Trophoblast cell (in vitro differentiated cells and primary cell): ENCODE measurements around the gene TNFSF9.

ENCODE experiments used
- DNase-seq, 2 donors: peaks; one replicate each; pipeline ENCODE4 v3.0.0-alpha.2; 2016
- H2AFZ ChIP-seq: 2 replicates; pipeline ENCODE4 v1.6.1; 2013; ENCODE audit warnings: low read length, moderate library complexity, mild to moderate bottlenecking; ENCODE audit not compliant: insufficient read depth, poor library complexity
- H2AK5ac ChIP-seq: 2 replicates; pipeline ENCODE4 v1.6.1; 2013; ENCODE audit warnings: mild to moderate bottlenecking, low read length
- H2BK120ac ChIP-seq: 2 replicates; pipeline ENCODE4 v1.6.1; 2013; ENCODE audit warnings: low read length, mild to moderate bottlenecking, moderate library complexity; ENCODE audit not compliant: insufficient read depth, poor library complexity
- H2BK12ac ChIP-seq: 2 replicates; pipeline ENCODE4 v1.6.1; 2013; ENCODE audit warnings: mild to moderate bottlenecking, low read length, moderate library complexity
- H2BK5ac ChIP-seq: 2 replicates; pipeline ENCODE4 v1.6.1; 2013; ENCODE audit warnings: low read length, low read depth, moderate library complexity, mild to moderate bottlenecking; ENCODE audit not compliant: poor library complexity
- H3K14ac ChIP-seq: 2 replicates; pipeline ENCODE4 v1.6.1; 2013; ENCODE audit warnings: mild to moderate bottlenecking, low read length
- H3K18ac ChIP-seq: 2 replicates; pipeline ENCODE4 v1.6.1; 2013; ENCODE audit warnings: mild to moderate bottlenecking, low read length
- H3K23ac ChIP-seq: 2 replicates; pipeline ENCODE4 v1.6.1; 2013; ENCODE audit warnings: low read length
- H3K27ac ChIP-seq: 2 replicates; pipeline ENCODE4 v1.5.1; 2013; ENCODE audit warnings: low read depth, mild to moderate bottlenecking, inconsistent platforms, low read length, moderate library complexity
- H3K27me3 ChIP-seq: 2 replicates; pipeline ENCODE4 v1.6.1; 2013; ENCODE audit warnings: inconsistent platforms, mild to moderate bottlenecking, low read length, moderate library complexity; ENCODE audit not compliant: insufficient read depth
- H3K36me3 ChIP-seq, 2 experiments: 1 replicate in 1 of 2; 2 replicates in 1 of 2; pipeline ENCODE4 v1.6.1; 2013; ENCODE audit warnings: low read length in 2 of 2, mild to moderate bottlenecking in 2 of 2, moderate library complexity in 1 of 2; ENCODE audit not compliant: insufficient read depth in 2 of 2, control insufficient read depth in 1 of 2
- H3K4ac ChIP-seq: 2 replicates; pipeline ENCODE4 v1.6.1; 2013; ENCODE audit warnings: low read depth, mild to moderate bottlenecking, low read length, moderate library complexity
- H3K4me1 ChIP-seq, 2 experiments: 1 replicate in 1 of 2; 2 replicates in 1 of 2; pipeline ENCODE4 v1.6.1; 2013; ENCODE audit warnings: low read length in 2 of 2, mild to moderate bottlenecking in 2 of 2, moderate library complexity in 1 of 2; ENCODE audit not compliant: insufficient read depth in 2 of 2, control insufficient read depth in 1 of 2
- H3K4me2 ChIP-seq: 2 replicates; pipeline ENCODE4 v1.6.1; 2013; ENCODE audit warnings: inconsistent platforms, mild to moderate bottlenecking, low read length, moderate library complexity
- H3K4me3 ChIP-seq: 2 replicates; pipeline ENCODE4 v1.5.1; 2013; ENCODE audit warnings: mild to moderate bottlenecking, low read depth, low read length, inconsistent platforms
- H3K79me1 ChIP-seq: one replicate; pipeline ENCODE4 v1.6.1; 2013; ENCODE audit warnings: low read length
- H3K79me2 ChIP-seq: 2 replicates; pipeline ENCODE4 v1.6.1; 2013; ENCODE audit warnings: low read length, mild to moderate bottlenecking; ENCODE audit not compliant: control insufficient read depth, insufficient read depth, poor library complexity
- H3K9ac ChIP-seq: 2 replicates; pipeline ENCODE4 v1.6.1; 2013; ENCODE audit warnings: mild to moderate bottlenecking, low read length
- H3K9me3 ChIP-seq: 2 replicates; pipeline ENCODE4 v1.6.1; 2013; ENCODE audit warnings: low read depth, mild to moderate bottlenecking, control low read depth, inconsistent platforms, low read length; ENCODE audit not compliant: insufficient read depth
- H4K12ac ChIP-seq: 2 replicates; pipeline ENCODE4 v1.6.1; 2013; ENCODE audit warnings: low read depth, mild to moderate bottlenecking, low read length, moderate library complexity
- H4K8ac ChIP-seq: 2 replicates; pipeline ENCODE4 v1.6.1; 2013; ENCODE audit warnings: low read depth, mild to moderate bottlenecking, low read length, moderate library complexity
- H4K91ac ChIP-seq: one replicate; pipeline ENCODE4 v1.6.1; 2013; ENCODE audit warnings: low read depth, mild to moderate bottlenecking, low read length, moderate library complexity
- WGBS: extraction: QIAGEN DNeasy Blood & Tissue Kit; methylation state at CpG from one replicate; pipeline ENCODE4 v1.1.7; 2013; ENCODE audit warnings: missing lambda C conversion rate; ENCODE audit not compliant: insufficient read length, insufficient coverage; ENCODE audit errors: extremely low coverage; 5-methylcytosine and 5-hydroxymethylcytosine counted together

Gene TNFSF9

GRCh38 chr19:6491802-6492592, 38.8 kb upstream of the TNFSF9 start:
- H3K36me3 ChIP-seq: no peaks in the 10 kb centered on the region
- no peak overlapping the region for H3K27ac ChIP-seq
- H4K91ac ChIP-seq: no peak overlapping the region
- no peak overlapping the region for H3K9ac ChIP-seq
- no peak overlapping the region for H2BK12ac ChIP-seq
- no CpG with 5 or more reads among the region's 4 CpGs for WGBS
- no peak overlapping the region for H2AFZ ChIP-seq
- no peak overlapping the region for H4K8ac ChIP-seq
- H3K79me2 ChIP-seq: no peaks in the 10 kb centered on the region
- H3K4me1 ChIP-seq: no peaks in the 10 kb centered on the region
- H3K79me1 ChIP-seq: no peaks in the 10 kb centered on the region
- no peak overlapping the region for H3K14ac ChIP-seq
- H2AK5ac ChIP-seq: no peak overlapping the region
- H2BK5ac ChIP-seq: no peak overlapping the region
- no peak overlapping the region for H3K4ac ChIP-seq
- H4K12ac ChIP-seq: no peak overlapping the region
- H2BK120ac ChIP-seq: no peak overlapping the region
- no peak overlapping the region for H3K4me2 ChIP-seq
- H3K4me3 ChIP-seq: no peak overlapping the region
- DNase-seq: no peak
- H3K27me3 ChIP-seq: no peaks in the 10 kb centered on the region
- H3K9me3 ChIP-seq: no peaks in the 10 kb centered on the region
- no peak overlapping the region for H3K23ac ChIP-seq
- no peak overlapping the region for H3K18ac ChIP-seq

DNA sequence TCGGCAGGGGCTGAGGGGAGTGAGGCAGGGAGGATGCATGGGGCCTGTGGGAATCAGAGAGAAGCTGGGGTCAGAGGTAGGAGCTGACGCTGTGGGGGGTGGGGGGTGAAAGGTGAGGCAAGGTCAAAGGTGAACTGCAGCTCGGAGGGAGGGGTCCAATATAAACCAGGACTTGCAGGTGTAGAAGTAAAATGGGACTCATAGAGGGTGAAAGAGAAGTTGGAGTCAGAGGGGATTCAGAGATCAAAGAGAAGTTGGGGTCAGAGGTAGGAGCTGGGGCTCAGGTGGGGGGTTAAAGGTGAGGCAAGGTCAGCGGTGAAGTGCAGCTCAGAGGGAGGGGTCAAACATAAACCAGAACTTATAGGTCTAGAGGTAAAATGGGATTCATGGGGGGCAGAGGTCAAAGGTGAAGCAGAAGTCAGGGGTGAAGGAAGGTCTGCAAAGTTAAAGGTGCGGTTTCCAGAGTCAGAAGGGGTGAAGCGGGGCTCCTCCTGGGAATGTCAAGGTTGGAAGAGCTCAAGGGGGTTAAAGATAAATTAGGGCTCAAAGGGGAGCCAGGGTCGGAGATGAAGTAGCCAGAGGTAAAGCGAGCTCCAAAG, 36.3 kb upstream of the TNFSF9 start:
- H3K4me2 ChIP-seq: no peak overlapping the region
- no peak overlapping the region for H3K4ac ChIP-seq
- H4K91ac ChIP-seq: no peak overlapping the region
- H3K18ac ChIP-seq: no peak overlapping the region
- H3K14ac ChIP-seq: no peak overlapping the region
- no peaks in the 10 kb centered on the region for H3K27me3 ChIP-seq
- H3K23ac ChIP-seq: no peak overlapping the region
- H4K12ac ChIP-seq: no peak overlapping the region
- no peaks in the 10 kb centered on the region for H3K79me1 ChIP-seq
- no peak overlapping the region for H2BK120ac ChIP-seq
- no peak overlapping the region for H3K4me3 ChIP-seq
- no peak overlapping the region for H2AK5ac ChIP-seq
- no peak overlapping the region for H2AFZ ChIP-seq
- no peak overlapping the region for H4K8ac ChIP-seq
- no peaks in the 10 kb centered on the region for H3K4me1 ChIP-seq
- no peaks in the 10 kb centered on the region for H3K79me2 ChIP-seq
- DNase-seq: no peak
- H3K27ac ChIP-seq: no peak overlapping the region
- H2BK12ac ChIP-seq: no peak overlapping the region
- H2BK5ac ChIP-seq: no peak overlapping the region
- H3K9ac ChIP-seq: no peak overlapping the region
- no CpG with 5 or more reads among the region's 8 CpGs for WGBS
- H3K9me3 ChIP-seq: no peaks in the 10 kb centered on the region
- H3K36me3 ChIP-seq: no peaks in the 10 kb centered on the region

GRCh38 chr19:6495947-6496346, 34.9 kb upstream of the TNFSF9 start:
- Histone ChIP-seq H3K79me2 (no peaks in the 10 kb centered on the region), H3K23ac (no peak overlapping the region), H2AFZ (no peak overlapping the region), H3K18ac (no peak overlapping the region), H3K4ac (no peak overlapping the region), H3K9ac (no peak overlapping the region), H2BK120ac (no peak overlapping the region), H2AK5ac (no peak overlapping the region), H2BK12ac (no peak overlapping the region), H4K8ac (no peak overlapping the region), H2BK5ac (no peak overlapping the region), H3K27me3 (peaks cover 1% of the 10 kb centered on the region), H3K9me3 (no peaks in the 10 kb centered on the region), H3K27ac (no peak overlapping the region), H3K4me2 (no peak overlapping the region), H3K4me3 (no peak overlapping the region), H3K79me1 (no peaks in the 10 kb centered on the region), H3K36me3 (no peaks in the 10 kb centered on the region), H3K4me1 (no peaks in the 10 kb centered on the region), H3K14ac (no peak overlapping the region), H4K12ac (no peak overlapping the region), H4K91ac (no peak overlapping the region)
- DNase-seq: no peak
- WGBS: no CpG with 5 or more reads among the region's 19 CpGs

- no peak overlapping the region for H2BK120ac ChIP-seq
- H4K12ac ChIP-seq: no peak overlapping the region
- no peak overlapping the region for H3K9ac ChIP-seq
- H3K27me3 ChIP-seq: peaks cover 20% of the 10 kb centered on the region
- no peaks in the 10 kb centered on the region for H3K4me1 ChIP-seq
- no peak overlapping the region for H4K8ac ChIP-seq
- no peak overlapping the region for H3K4ac ChIP-seq
- H3K36me3 ChIP-seq: no peaks in the 10 kb centered on the region
- H2AFZ ChIP-seq: no peak overlapping the region
- peaks cover 1% of the 10 kb centered on the region for H3K9me3 ChIP-seq
- no peak overlapping the region for H3K14ac ChIP-seq
- H2AK5ac ChIP-seq: no peak overlapping the region
- no peak overlapping the region for H2BK5ac ChIP-seq
- no peak overlapping the region for H4K91ac ChIP-seq
- no peak overlapping the region for H3K27ac ChIP-seq
- H2BK12ac ChIP-seq: no peak overlapping the region
- H3K4me3 ChIP-seq: no peak overlapping the region
- H3K18ac ChIP-seq: no peak overlapping the region
- H3K79me1 ChIP-seq: no peaks in the 10 kb centered on the region
- no peak overlapping the region for H3K4me2 ChIP-seq
- peak in 1 of 2 donors; percentile 12 for DNase-seq
- no peaks in the 10 kb centered on the region for H3K79me2 ChIP-seq
- no CpG with 5 or more reads among the region's 7 CpGs for WGBS
- no peak overlapping the region for H3K23ac ChIP-seq
Observed at GRCh38 chr19:6498294-6499036, 32.4 kb upstream of the TNFSF9 start.
